Suppressor macrophage treated with lipopolysaccharide for 4 hours (primary cell): ENCODE results near the gene PML.

Source experiments
- DNase-seq: peaks from one replicate; pipeline ENCODE4 v3.0.0-alpha.2; 2020

PML gene

DNA sequence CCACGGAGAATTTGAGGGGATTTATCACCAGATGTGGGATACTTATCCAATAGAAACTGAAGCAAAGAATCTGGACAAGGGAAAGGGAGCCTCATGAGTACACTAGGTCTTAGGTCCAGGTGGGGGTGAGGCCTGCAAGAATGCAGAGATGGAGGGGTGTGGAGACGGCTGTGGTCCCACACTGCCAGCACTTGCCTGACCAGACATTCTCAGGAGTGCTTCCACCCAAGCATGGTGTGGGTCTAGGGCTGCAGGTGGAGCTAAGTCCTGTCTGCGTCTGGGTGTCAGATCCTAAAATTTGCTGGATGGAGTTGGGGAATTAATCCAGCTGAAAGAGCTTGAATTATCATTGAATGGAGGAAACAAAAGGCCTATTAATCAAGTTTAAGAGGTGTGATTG lies 14.4 kb downstream of the PML start:
- no peak for DNase-seq

GRCh38 chr15:74010929-74011540 lies 16.5 kb downstream of the PML start:
- DNase-seq = peak; percentile 69

DNA sequence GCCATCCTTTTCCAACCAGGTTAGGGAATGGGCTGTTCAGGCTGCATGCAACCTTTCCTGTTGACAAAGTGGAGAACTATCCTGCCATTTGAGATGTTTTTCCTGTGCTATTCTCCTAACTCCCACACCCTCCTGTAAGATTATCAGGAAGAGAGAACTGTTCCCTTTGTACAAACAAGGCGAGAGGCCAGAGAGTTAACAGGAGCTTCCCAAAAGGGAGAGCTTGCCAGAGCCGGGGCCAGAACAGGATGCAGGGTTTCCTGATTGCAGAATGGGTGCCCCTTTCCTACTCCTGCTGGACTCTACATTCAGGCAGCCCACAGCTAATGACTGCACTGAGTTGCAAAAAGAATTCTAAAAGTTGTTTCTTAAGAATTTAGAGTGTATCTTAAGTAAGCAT lies 17.1 kb downstream of the PML start:
- DNase-seq = peak; percentile 20

GRCh38 chr15:74013374-74013894 lies 18.9 kb downstream of the PML start:
- DNase-seq = no peak

DNA sequence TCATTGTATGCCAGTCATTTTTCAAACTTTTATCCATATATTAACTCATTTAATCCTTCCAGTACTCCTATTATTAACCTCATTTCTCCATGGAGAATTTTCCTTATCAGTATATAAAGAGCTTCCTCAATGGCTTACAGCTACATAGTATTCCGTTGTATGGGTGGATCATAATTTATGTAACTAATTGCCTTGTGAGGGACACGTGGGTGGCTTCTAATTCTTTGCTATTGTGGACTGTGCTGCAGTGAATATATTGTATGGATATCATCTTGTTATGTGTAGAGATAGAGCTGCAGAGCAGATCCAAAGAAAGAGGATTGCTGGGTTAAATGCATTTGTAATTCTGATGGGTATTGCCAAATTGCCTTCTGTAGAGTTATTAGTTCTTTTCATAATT lies 25.2 kb downstream of the PML start:
- DNase-seq = no peak

- no peak for DNase-seq
Observed at GRCh38 chr15:74022706-74023470, 28.4 kb downstream of the PML start.

DNA sequence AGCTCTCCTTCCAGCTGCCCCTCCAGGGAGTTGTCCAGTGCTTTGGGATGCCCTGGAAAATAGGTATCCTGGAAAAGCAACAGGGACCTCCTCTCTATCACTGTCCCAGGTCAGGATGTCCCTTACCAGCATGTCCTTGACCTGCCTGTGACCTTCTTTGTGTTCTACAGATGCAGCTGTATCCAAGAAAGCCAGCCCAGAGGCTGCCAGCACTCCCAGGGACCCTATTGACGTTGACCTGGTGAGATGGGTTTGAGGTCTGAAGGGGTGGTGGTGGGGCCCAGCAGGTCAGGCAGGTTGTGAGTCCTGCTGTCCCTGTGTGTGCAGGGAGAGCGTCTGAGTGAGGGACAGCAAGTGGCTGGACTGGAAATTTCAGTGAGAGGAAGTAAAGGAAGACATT lies 30.2 kb downstream of the PML start:
- no peak for DNase-seq

GRCh38 chr15:74025436-74025835 lies 30.9 kb downstream of the PML start:
- no peak for DNase-seq

DNA sequence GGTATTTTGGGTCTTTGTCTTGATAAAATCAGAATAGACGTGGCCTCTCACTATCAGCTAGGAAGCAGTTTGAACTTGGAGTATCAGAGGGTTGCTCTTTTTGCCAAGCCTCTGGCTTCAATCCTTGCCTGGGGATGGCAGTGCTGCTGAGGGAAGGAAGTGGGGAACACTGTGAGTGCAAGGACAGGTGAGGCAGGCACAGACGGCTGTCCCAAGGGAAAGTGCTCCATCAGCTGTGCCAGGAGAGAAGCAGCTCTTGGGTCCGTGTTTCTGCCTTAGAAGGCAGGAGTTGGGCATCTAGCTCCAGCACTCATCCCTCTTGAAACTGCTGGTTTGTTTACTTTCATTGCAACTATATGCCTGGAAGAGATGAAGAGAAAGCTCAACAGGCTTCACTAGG lies 33.2 kb downstream of the PML start:
- DNase-seq = no peak

DNA sequence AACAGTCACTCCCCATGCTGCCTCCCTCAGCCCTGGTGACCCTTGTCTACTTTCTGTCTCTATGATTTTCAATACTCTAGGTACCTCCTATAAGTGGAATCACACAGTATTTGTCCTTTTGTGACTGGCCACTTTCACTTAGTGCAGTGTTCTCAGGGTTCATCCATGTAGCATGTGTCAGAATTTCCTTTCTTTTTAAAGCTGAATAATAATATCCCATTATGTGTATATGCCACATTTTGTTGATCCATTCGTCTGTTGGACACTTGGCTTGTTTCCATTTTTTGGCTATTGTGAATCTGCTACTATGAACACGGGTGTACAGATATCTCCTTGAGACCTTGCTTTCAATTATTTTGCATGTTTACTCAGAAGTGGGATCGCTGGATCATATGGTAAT lies 34.1 kb downstream of the PML start:
- DNase-seq = no peak

GRCh38 chr15:74032046-74032445 lies 37.5 kb downstream of the PML start:
- DNase-seq = no peak

- DNase-seq = peak; percentile 37
Observed at GRCh38 chr15:74032606-74033561, 38.4 kb downstream of the PML start.

DNA sequence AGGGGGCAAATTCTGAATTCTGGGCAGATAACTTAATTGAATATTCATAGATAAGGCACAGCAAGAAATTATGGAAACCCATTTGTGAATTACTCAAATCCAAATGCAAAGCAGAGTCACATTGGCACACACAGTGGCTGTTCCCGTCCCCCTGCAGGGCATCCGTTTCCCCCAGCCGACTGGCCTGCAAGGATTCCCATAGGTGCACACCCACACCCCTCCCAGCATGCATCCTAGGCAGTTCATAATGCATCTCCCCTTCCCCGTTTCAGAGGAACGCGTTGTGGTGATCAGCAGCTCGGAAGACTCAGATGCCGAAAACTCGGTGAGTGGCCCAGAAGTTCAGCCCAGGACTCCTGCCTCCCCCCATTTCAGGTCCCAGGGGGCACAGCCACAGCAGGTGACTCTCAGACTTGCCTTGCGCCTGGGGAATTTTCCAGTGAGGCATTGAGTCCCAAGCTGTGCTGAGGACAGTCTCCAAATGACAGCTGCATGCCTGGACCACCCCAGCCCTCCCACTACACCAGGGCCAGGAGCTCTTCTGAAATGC lies 39.8 kb downstream of the PML start:
- no peak for DNase-seq

- DNase-seq = no peak
Observed at GRCh38 chr15:74035121-74036017, 40.9 kb downstream of the PML start.

- DNase-seq = no peak
Observed at GRCh38 chr15:74036271-74037170, 42.0 kb downstream of the PML start.

- DNase-seq = no peak
Observed at GRCh38 chr15:74037171-74038117, 42.9 kb downstream of the PML start.

GRCh38 chr15:74038707-74039655 lies 44.5 kb downstream of the PML start:
- DNase-seq = no peak

GRCh38 chr15:74039656-74040010 lies 45.1 kb downstream of the PML start:
- DNase-seq = no peak
